SK-N-SH (cell line): Measurements from ENCODE around the gene PRKCH. TPM values are rescaled to one million over a fixed set of nuclear protein-coding genes. Genes with fewer than 3 reads are reported as not detected.

Experiments
- CTCF ChIA-PET: fragments of 300-600, 350-600 bp; formaldehyde crosslinking; extraction: SDS; loops from one replicate; lab custom pipeline; 2021; lab: Yijun Ruan, JAX
- POLR2A ChIA-PET: fragments of 350-600 bp; sonication (Branson Sonifier 250); formaldehyde crosslinking; extraction: SDS; loops from one replicate; lab custom pipeline; 2020; ENCODE audit warnings: antibody characterized with exemption, inconsistent platforms; lab: Yijun Ruan, JAX
- DNase-seq: peaks from one replicate; pipeline ENCODE4 v3.0.0; 2012
- H2AFZ ChIP-seq: fragments of 200-600 bp; sonication (generic); 2 replicates; pipeline ENCODE4 v1.8.1; 2016; ENCODE audit warnings: antibody characterized with exemption, mild to moderate bottlenecking, low read depth
- H3F3A ChIP-seq: fragments of 200-600 bp; sonication (generic); replicated peaks from 2 replicates; pipeline ENCODE3; 2016; ENCODE audit warnings: antibody characterized with exemption, mild to moderate bottlenecking; ENCODE audit not compliant: insufficient read depth
- H3K27ac ChIP-seq, 2 experiments: fragments of 200-500 bp in 1 of 2; fragments of 200-600 bp in 1 of 2; sonication (Bioruptor generic) in 1 of 2; sonication (generic), shearing (Covaris generic) in 1 of 2; 2 replicates each; pipeline versions ENCODE4 v1.5.1 to v1.6.1; 2014 to 2016; ENCODE audit warnings: low read depth in 2 of 2, inconsistent platforms in 1 of 2, low read length in 1 of 2, mild to moderate bottlenecking in 1 of 2, mixed read lengths in 1 of 2
- H3K27me3 ChIP-seq: fragments of 200-600 bp; sonication (generic), shearing (Covaris generic); 2 replicates; pipeline ENCODE4 v1.6.1; 2016; ENCODE audit warnings: mixed run types; ENCODE audit not compliant: insufficient read depth
- H3K36me3 ChIP-seq, 2 experiments: fragments of 200-500 bp in 1 of 2; fragments of 200-600 bp in 1 of 2; sonication (Bioruptor generic) in 1 of 2; sonication (generic) in 1 of 2; replicated peaks in 1 of 2; 2 replicates each; pipeline versions ENCODE3 to v1.5.1; 2014 to 2016; ENCODE audit warnings: low read length in 1 of 2, mild to moderate bottlenecking in 1 of 2; ENCODE audit not compliant: insufficient read depth in 2 of 2, control insufficient read depth in 1 of 2
- H3K4me1 ChIP-seq, 2 experiments: fragments of 200-500 bp in 1 of 2; fragments of 200-600 bp in 1 of 2; sonication (Bioruptor generic) in 1 of 2; sonication (generic), shearing (Covaris generic) in 1 of 2; 2 replicates each; pipeline versions ENCODE4 v1.5.1 to v1.6.1; 2014 to 2016; ENCODE audit warnings: low read depth in 1 of 2, low read length in 1 of 2, mixed run types in 1 of 2; ENCODE audit not compliant: insufficient read depth in 2 of 2, control insufficient read depth in 1 of 2
- H3K4me2 ChIP-seq: fragments of 200-600 bp; sonication (generic), shearing (Covaris generic); 2 replicates; pipeline ENCODE4 v1.6.1; 2017; ENCODE audit warnings: mixed run types
- H3K4me3 ChIP-seq, 2 experiments: fragments of 200-500 bp in 1 of 2; fragments of 200-600 bp in 1 of 2; sonication (Bioruptor generic) in 1 of 2; sonication (generic), shearing (Covaris generic) in 1 of 2; 2 replicates each; pipeline versions ENCODE4 v1.5.1 to v1.8.1; 2014 to 2016; ENCODE audit warnings: low read depth in 2 of 2, inconsistent platforms in 1 of 2, low read length in 1 of 2, mild to moderate bottlenecking in 1 of 2, mixed read lengths in 1 of 2, moderate library complexity in 1 of 2
- H3K79me2 ChIP-seq: fragments of 200-600 bp; sonication (generic); 2 replicates; pipeline ENCODE4 v1.8.1; 2017; ENCODE audit warnings: mild to moderate bottlenecking; ENCODE audit not compliant: insufficient read depth
- H3K9ac ChIP-seq: fragments of 200-600 bp; sonication (generic); 2 replicates; pipeline ENCODE4 v1.6.1; 2017; ENCODE audit warnings: mixed run types
- H3K9me2 ChIP-seq: fragments of 200-600 bp; sonication (generic); 2 replicates; pipeline ENCODE4 v1.6.1; 2017; ENCODE audit warnings: mixed run types
- H3K9me3 ChIP-seq: fragments of 200-600 bp; sonication (generic); 2 replicates; pipeline ENCODE4 v1.6.1; 2017; ENCODE audit warnings: mixed run types, mild to moderate bottlenecking, moderate library complexity
- H4K20me1 ChIP-seq: fragments of 200-600 bp; sonication (generic); 2 replicates; pipeline ENCODE4 v1.6.1; 2017; ENCODE audit warnings: mild to moderate bottlenecking, mixed run types; ENCODE audit not compliant: insufficient read depth
- CHD2 ChIP-seq: fragments of 150-350 bp; IDR thresholded peaks from 2 replicates; pipeline ENCODE4 v1.6.1; 2018; ENCODE audit warnings: low read length; ENCODE audit not compliant: partially characterized antibody
- ELF1 ChIP-seq: IDR thresholded peaks from 2 replicates; pipeline ENCODE4 v1.4.0; 2012
- EP300 ChIP-seq, 2 experiments: IDR thresholded peaks; 2 replicates each; pipeline versions ENCODE4 v1.4.0 to v1.6.1; 2012; ENCODE audit warnings: borderline replicate concordance in 1 of 2, low read depth in 1 of 2, low read length in 1 of 2
- FOXM1 ChIP-seq: IDR thresholded peaks from 2 replicates; pipeline ENCODE4 v1.4.0; 2012; ENCODE audit warnings: low read depth, mild to moderate bottlenecking
- GATA2 ChIP-seq: sonication (generic); formaldehyde crosslinking; IDR thresholded peaks from 2 replicates; pipeline ENCODE4 v1.5.0; 2020; ENCODE audit warnings: mild to moderate bottlenecking, missing genetic modification reagents
- JUND ChIP-seq: IDR thresholded peaks from 2 replicates; pipeline ENCODE4 v1.4.0; 2012
- NRF1 ChIP-seq: IDR thresholded peaks from 2 replicates; pipeline ENCODE4 v1.6.1; 2012; ENCODE audit warnings: low read depth, mild to moderate bottlenecking, low read length
- POLR2AphosphoS5 ChIP-seq: IDR thresholded peaks from 2 replicates; pipeline ENCODE4 v1.6.1; 2012; ENCODE audit warnings: low read depth, low read length
- RCOR1 ChIP-seq: fragments of 150-350 bp; IDR thresholded peaks from 2 replicates; pipeline ENCODE4 v1.6.1; 2017; ENCODE audit warnings: antibody characterized with exemption, low read length
- RFX5 ChIP-seq: IDR thresholded peaks from 2 replicates; pipeline ENCODE4 v1.6.1; 2012; ENCODE audit warnings: mild to moderate bottlenecking, improper control_type of control experiment, low read length
- RXRA ChIP-seq: IDR thresholded peaks from 2 replicates; pipeline ENCODE4 v1.4.0; 2012; ENCODE audit warnings: low read depth, mild to moderate bottlenecking, borderline replicate concordance
- SIN3A ChIP-seq: IDR thresholded peaks from 2 replicates; pipeline ENCODE4 v1.6.1; 2012; ENCODE audit warnings: low read depth, mild to moderate bottlenecking, low read length, moderate library complexity, borderline replicate concordance
- SMC3 ChIP-seq: IDR thresholded peaks from 2 replicates; pipeline ENCODE4 v1.6.1; 2012; ENCODE audit warnings: low read depth, low read length, improper control_type of control experiment
- TAF1 ChIP-seq: IDR thresholded peaks from 2 replicates; pipeline ENCODE4 v1.6.1; 2012; ENCODE audit warnings: low read depth, mild to moderate bottlenecking, low read length, moderate library complexity, borderline replicate concordance
- TCF12 ChIP-seq: IDR thresholded peaks from 2 replicates; pipeline ENCODE4 v1.4.0; 2012
- TEAD4 ChIP-seq: IDR thresholded peaks from 2 replicates; pipeline ENCODE4 v1.4.0; 2012; ENCODE audit warnings: mild to moderate bottlenecking, borderline replicate concordance; ENCODE audit not compliant: insufficient read depth
- WGBS: methylation state at CpG from one replicate; pipeline ENCODE4 v1.1.6; 2017; ENCODE audit warnings: low lambda C conversion rate; 5-methylcytosine and 5-hydroxymethylcytosine counted together
- polyA plus RNA-seq, 3 experiments: library from polyadenylated mRNA; depleted of rRNA; stranded (reverse); fragments of >200 nt; gene quantifications; 2 replicates each; pipeline ENCODE4 v1.2.3, GENCODE V29; 2012
- TF ChIP-seq, protein P1 (sequence below): IDR thresholded peaks from 2 replicates; pipeline ENCODE4 v1.6.1; 2012; ENCODE audit warnings: mild to moderate bottlenecking, low read depth, low read length, moderate library complexity
- TF ChIP-seq, protein P2 (sequence below): IDR thresholded peaks from 2 replicates; pipeline ENCODE4 v1.4.0; 2012; ENCODE audit warnings: low read depth, borderline replicate concordance
- TF ChIP-seq, protein P3 (sequence below): IDR thresholded peaks from 2 replicates; pipeline ENCODE4 v1.4.0; 2012; ENCODE audit warnings: low read depth, borderline replicate concordance
- TF ChIP-seq, protein P4 (sequence below): IDR thresholded peaks from 2 replicates; pipeline ENCODE4 v1.4.0; 2012; ENCODE audit warnings: low read depth

The PRKCH gene
- polyA plus RNA-seq, 1 of the 3 experiments (the other 2 are of a cell fraction): 4.2 TPM

DNA sequence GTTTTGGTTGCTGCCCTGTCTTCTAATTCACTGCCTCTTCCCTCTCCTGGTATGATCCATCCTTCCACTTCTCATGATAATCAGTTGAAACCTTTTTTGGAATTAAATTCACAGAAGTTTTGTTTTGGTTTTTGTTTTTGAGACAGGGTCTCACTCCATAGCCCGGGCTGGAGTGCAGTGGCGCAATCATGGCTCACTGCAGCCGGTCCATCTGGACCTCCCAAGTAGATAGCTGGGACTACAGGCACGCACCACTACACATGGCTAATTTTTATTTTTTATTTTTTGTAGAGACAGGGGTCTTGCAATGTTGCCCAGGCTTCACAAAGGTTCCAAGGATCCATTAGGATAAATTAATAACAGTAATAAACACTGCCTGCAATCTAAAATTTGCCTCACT is 164.3 kb downstream of the PRKCH start:
- TF ChIP-seq CHD2 (no peak), SMC3 (no peak), FOXM1 (no peak), TAF1 (no peak), POLR2AphosphoS5 (no peak)
- H3K9ac ChIP-seq: no peak overlapping the region
- H3K4me2 ChIP-seq: no peak overlapping the region
- no peaks in the 10 kb centered on the region for H3K27me3 ChIP-seq
- no peak overlapping the region for H2AFZ ChIP-seq
- CTCF ChIA-PET: interaction anchor here (0.8 to 1.7 kb wide), 2 partner anchors 10 to 14 kb away, joined by 4 to 5 read pairs; no protein-coding TSS in a partner anchor
- H3K9me3 ChIP-seq: no peaks in the 10 kb centered on the region
- no peaks in the 10 kb centered on the region for H3K79me2 ChIP-seq
- H3K4me3 ChIP-seq: no peak overlapping the region
- no peak for DNase-seq
- no peaks in the 10 kb centered on the region for H3F3A ChIP-seq
- no peaks in the 10 kb centered on the region for H4K20me1 ChIP-seq
- 92% methylated on average over 4 of the region's 4 CpGs for WGBS
- H3K27ac ChIP-seq: peak overlapping the region in 1 of 2 experiments; percentile 48; a peak in 2 of 4 replicates
- no peaks in the 10 kb centered on the region for H3K9me2 ChIP-seq
- peaks cover 0 to 31% of the 10 kb centered on the region in 2 experiments; a peak in 1 of 4 replicates for H3K4me1 ChIP-seq
- no peaks in the 10 kb centered on the region for H3K36me3 ChIP-seq
- POLR2A ChIA-PET: interaction anchor here (0.6 to 1.0 kb wide), 2 partner anchors 15 to 210 kb away, joined by 3 to 5 read pairs; partner anchors contain the start of gene HIF1A

DNA sequence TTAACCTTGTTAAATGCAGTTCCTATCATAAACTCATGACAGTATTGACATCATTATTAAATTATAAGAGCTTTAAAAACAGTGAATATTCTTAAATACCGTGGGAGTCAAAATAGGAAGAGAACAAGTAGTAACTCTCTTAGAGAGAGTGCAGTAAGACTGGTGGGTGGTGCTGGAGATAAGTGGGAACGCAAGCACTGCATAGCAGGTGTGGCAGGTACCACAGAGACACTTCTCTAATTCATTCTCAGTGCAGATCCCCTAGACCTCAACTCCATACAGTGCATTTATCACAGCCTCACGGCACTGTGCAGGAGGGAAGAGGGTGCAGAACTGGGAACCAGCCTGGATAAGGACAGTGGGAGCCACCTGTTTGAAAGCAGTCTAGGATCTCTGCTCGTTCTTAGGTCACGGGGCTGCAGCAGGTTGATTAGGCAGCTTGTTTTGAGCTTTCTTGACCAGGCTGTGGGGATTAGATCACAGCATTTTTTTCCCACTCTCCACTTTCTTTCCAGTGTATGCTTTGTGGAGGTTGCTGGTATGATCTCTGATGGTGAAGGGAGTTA is 165.6 kb downstream of the PRKCH start:
- no peaks in the 10 kb centered on the region for H3K9me2 ChIP-seq
- DNase-seq: no peak
- POLR2A ChIA-PET: no interaction called here
- H2AFZ ChIP-seq: no peak overlapping the region
- no peaks in the 10 kb centered on the region for H3K27me3 ChIP-seq
- H3K9ac ChIP-seq: no peak overlapping the region
- H3K79me2 ChIP-seq: no peaks in the 10 kb centered on the region
- H3K4me3 ChIP-seq: no peak overlapping the region
- no peaks in the 10 kb centered on the region for H3K9me3 ChIP-seq
- CTCF ChIA-PET: interaction anchor here (0.9 to 1.0 kb wide), 2 partner anchors 9 to 17 kb away, joined by 3 read pairs; no protein-coding TSS in a partner anchor
- no peaks in the 10 kb centered on the region for H3F3A ChIP-seq
- no peaks in the 10 kb centered on the region for H4K20me1 ChIP-seq
- H3K27ac ChIP-seq: no peak overlapping the region
- TF ChIP-seq, protein P1, sequence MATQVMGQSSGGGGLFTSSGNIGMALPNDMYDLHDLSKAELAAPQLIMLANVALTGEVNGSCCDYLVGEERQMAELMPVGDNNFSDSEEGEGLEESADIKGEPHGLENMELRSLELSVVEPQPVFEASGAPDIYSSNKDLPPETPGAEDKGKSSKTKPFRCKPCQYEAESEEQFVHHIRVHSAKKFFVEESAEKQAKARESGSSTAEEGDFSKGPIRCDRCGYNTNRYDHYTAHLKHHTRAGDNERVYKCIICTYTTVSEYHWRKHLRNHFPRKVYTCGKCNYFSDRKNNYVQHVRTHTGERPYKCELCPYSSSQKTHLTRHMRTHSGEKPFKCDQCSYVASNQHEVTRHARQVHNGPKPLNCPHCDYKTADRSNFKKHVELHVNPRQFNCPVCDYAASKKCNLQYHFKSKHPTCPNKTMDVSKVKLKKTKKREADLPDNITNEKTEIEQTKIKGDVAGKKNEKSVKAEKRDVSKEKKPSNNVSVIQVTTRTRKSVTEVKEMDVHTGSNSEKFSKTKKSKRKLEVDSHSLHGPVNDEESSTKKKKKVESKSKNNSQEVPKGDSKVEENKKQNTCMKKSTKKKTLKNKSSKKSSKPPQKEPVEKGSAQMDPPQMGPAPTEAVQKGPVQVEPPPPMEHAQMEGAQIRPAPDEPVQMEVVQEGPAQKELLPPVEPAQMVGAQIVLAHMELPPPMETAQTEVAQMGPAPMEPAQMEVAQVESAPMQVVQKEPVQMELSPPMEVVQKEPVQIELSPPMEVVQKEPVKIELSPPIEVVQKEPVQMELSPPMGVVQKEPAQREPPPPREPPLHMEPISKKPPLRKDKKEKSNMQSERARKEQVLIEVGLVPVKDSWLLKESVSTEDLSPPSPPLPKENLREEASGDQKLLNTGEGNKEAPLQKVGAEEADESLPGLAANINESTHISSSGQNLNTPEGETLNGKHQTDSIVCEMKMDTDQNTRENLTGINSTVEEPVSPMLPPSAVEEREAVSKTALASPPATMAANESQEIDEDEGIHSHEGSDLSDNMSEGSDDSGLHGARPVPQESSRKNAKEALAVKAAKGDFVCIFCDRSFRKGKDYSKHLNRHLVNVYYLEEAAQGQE: no peak
- TF ChIP-seq NRF1 (no peak), TCF12 (no peak), ELF1 (no peak), TAF1 (no peak), RXRA (no peak), TEAD4 (no peak), GATA2 (no peak), SMC3 (no peak), JUND (no peak), RCOR1 (no peak), EP300 (IDR thresholded peaks at IDR 0.05; ENCODE audit: borderline replicate concordance in 1 of 2, low read depth in 1 of 2, low read length in 1 of 2) (no peak), CHD2 (no peak), SIN3A (no peak), RFX5 (no peak)
- TF ChIP-seq, protein P2, sequence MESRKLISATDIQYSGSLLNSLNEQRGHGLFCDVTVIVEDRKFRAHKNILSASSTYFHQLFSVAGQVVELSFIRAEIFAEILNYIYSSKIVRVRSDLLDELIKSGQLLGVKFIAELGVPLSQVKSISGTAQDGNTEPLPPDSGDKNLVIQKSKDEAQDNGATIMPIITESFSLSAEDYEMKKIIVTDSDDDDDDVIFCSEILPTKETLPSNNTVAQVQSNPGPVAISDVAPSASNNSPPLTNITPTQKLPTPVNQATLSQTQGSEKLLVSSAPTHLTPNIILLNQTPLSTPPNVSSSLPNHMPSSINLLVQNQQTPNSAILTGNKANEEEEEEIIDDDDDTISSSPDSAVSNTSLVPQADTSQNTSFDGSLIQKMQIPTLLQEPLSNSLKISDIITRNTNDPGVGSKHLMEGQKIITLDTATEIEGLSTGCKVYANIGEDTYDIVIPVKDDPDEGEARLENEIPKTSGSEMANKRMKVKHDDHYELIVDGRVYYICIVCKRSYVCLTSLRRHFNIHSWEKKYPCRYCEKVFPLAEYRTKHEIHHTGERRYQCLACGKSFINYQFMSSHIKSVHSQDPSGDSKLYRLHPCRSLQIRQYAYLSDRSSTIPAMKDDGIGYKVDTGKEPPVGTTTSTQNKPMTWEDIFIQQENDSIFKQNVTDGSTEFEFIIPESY: no peak
- TF ChIP-seq, protein P3, sequence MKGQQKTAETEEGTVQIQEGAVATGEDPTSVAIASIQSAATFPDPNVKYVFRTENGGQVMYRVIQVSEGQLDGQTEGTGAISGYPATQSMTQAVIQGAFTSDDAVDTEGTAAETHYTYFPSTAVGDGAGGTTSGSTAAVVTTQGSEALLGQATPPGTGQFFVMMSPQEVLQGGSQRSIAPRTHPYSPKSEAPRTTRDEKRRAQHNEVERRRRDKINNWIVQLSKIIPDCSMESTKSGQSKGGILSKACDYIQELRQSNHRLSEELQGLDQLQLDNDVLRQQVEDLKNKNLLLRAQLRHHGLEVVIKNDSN: no peak
- TF ChIP-seq, protein P4, sequence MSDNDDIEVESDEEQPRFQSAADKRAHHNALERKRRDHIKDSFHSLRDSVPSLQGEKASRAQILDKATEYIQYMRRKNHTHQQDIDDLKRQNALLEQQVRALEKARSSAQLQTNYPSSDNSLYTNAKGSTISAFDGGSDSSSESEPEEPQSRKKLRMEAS: no peak
- no peak overlapping the region for H3K4me2 ChIP-seq
- H3K4me1 ChIP-seq: peaks cover 3 to 20% of the 10 kb centered on the region in 2 experiments; a peak in 1 of 4 replicates
- WGBS: 93% methylated on average over 5 of the region's 5 CpGs
- H3K36me3 ChIP-seq: no peaks in the 10 kb centered on the region
